Spleen (tissue), 7 donors: Measurements from ENCODE around the gene FAM219A.

ENCODE experiments used
- CTCF ChIP-seq, 11 experiments: fragments of 200-600 bp in 7 of 11; fragments of 450-650 bp in 4 of 11; sonication (generic) in 4 of 11; IDR thresholded peaks in 8 of 11; conservative IDR thresholded peaks in 3 of 11; 1 replicate in 7 of 11; 2 replicates in 4 of 11; pipeline versions ENCODE4 v1.4.0 to v1.8.0; 2016 to 2021; ENCODE audit warnings: antibody characterized with exemption in 11 of 11, inconsistent platforms in 4 of 11, mild to moderate bottlenecking in 1 of 11
- POLR2A ChIP-seq, 3 donors: fragments of 450-650 bp; IDR thresholded peaks; one replicate each; pipeline ENCODE4 v1.5.1; 2017; ENCODE audit warnings: antibody characterized with exemption in 3 of 3, mild to moderate bottlenecking in 1 of 3
- donor health status: DM: no; HTN: no; CAD: no; lungs with moderate emphysema.
- donor health status: DM: no; HTN: no; CAD: no.
- donor health status: DM: no; HTN: no; CAD: no.

GRCh38 chr9:34503406-34503805 lies 45.0 kb upstream of the FAM219A start:
- no peak for TF ChIP-seq POLR2A (IDR thresholded peaks at IDR 0.05)
- TF ChIP-seq CTCF (IDR thresholded peaks at IDR 0.05 in 8 of 11, conservative IDR thresholded peaks at IDR 0.05 in 3 of 11) = no peak
